HG03521 (cell line): Measurements from ENCODE around the gene RAB25.
"Not testable (repeated sequence)": the region's sequence is repeated elsewhere in the genome, so short reads cannot be mapped to it uniquely, and the experiment has no call there.

Experiments
- ATAC-seq: cut with Tn5 transposase; IDR thresholded peaks from one replicate; pipeline ENCODE4 v1.9.1; 2021; ENCODE audit warnings: mild to moderate bottlenecking, moderate library complexity; ENCODE audit not compliant: unreplicated experiment

Gene RAB25

GRCh38 chr1:156060937-156061636 lies at the start of gene RAB25:
Gene RAB25 (plus strand): TSS chr1:156061160. CDS start chr1:156061401, 241 bp downstream.
- no peak for ATAC-seq

DNA sequence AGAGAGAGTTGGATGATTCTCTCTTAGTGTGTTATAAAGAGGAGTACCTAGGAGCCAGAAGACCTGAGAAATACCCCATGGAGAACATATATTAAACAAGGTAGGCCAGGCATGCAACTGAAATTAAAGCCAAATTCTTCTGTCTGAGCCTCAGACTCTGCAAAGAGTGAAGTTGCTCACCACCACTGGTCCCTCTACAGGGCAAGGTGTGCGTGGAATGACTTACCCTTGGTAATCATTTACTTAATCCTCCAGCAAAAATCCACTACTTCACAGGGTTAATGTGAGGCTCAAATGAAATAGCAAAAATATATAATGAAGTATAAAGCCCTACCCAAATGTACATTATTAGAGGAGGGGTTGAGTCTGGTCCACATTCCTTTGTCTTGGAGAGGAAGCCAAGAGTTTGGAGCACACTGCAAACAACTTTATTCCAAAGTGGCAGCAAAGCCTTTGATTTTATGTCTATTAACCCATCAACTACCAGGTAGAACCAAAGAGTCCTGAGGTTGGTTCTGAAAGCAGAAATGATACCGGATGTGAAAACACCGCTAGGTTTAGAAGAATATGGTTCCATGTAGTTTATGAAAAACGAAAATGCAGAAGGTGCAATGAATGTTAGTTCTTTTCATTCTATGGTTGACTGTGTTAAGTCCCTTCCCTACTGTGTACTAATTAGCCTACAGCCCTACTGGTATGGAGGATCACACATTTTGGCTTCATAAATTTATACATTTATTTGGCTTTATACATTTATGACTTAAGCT lies 48.7 kb upstream of the RAB25 start:
- peak; percentile 59 for ATAC-seq

GRCh38 chr1:156014829-156015228 lies 46.1 kb upstream of the RAB25 start:
- no peak for ATAC-seq

DNA sequence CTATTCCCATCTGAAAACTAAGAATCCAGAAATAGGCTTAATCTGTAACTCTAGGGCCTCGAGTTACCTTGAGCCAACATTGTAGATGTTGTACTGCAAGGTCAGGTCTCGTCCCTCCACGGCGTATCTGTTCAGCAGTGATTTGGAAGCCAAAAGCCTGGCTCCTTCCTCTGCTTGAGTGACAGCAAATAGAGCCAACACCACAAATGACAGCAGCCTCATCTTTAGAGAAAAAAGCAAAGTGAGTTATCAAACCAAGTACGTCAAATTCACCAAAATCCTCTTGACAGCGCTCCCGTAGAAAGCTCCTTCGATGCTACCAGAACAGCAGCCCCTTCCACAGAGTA lies 41.0 kb upstream of the RAB25 start:
- no peak for ATAC-seq

GRCh38 chr1:156020293-156021092 lies 40.5 kb upstream of the RAB25 start, which contains the start of gene SSR2:
Gene SSR2 (minus strand): TSS chr1:156020951. CDS start chr1:156020167, 784 bp downstream.
- ATAC-seq, result peak; percentile 95

- ATAC-seq, result no peak
These were observed 39.9 kb upstream of the RAB25 start for GRCh38 chr1:156021093-156021428.

- ATAC-seq, result no peak
These were observed 39.0 kb upstream of the RAB25 start for GRCh38 chr1:156021954-156022353.

DNA sequence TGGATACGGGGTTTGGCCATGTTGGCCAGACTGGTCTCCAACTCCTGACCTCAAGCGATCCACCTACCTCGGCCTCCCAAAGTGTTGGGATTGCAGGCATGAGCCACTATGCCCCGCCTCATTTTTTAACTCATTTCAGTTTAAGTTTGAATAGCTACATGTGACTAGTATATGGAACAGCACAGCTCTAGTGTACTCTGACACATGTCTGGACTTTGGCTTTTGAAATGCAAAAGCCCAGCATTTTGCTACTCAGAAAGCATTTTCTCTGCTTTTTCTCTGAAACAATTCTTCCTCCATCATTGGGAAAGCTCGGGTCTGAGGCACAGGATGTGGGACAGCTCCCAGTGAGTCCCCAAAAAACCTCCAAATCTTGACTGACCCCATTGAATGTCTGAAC lies 36.2 kb upstream of the RAB25 start:
- ATAC-seq, result no peak

DNA sequence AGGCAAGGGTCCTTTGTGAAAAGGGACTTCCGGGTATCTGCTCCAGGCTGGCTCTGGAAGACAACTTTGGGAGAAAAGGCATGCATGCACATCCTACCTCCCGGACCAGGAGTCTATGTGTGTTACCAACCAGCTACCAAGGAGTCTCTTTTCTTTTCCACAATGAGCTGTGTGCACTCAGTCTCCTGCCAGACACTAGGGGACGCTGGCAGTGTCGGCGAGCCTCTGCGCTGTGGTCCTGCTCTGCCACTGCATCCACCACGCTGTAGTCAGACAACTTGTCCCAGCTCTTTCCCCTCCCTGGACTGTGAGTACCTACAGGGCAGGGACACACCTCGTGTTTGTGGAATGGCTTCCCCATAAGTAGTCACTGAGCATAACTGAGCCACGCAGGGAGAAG lies 35.1 kb upstream of the RAB25 start:
- ATAC-seq, result no peak

DNA sequence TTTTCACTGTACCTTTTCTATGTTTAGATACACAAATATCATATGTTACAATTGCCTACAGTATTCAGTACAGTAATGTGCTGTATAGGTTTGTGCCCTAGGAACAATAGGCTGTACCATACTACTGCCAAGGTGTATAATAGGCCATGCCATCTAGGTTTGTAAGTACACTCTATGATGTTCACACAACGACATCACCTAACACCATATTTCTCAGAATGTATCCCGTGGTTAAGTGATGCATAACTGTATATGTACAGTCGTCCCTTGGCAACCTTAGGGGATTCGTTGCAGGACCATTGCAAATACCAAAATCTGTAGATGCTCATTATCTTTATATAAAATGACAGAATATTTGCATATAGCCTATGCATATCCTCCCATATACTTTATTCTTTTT lies 34.4 kb upstream of the RAB25 start:
- ATAC-seq, result no peak

DNA sequence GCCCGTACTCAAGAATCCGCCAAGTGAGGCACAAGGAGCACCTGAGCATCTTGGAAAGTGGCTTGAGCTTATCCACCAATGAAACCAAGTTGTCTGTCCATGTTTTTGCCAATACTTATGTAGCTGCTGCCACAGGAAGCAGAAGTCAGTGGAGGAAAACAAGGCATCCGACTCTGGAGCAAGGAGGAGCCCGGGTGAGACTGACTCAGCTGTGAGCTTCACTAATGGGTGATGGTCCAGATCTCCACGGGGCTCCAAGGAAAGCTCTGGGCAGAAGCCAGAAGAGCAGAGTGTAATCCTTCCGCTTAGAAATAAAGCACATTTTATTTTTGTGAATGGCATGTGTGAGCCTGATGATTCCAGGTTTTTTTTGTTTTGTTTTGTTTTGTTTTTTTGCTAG lies 27.9 kb upstream of the RAB25 start:
- no peak for ATAC-seq

DNA sequence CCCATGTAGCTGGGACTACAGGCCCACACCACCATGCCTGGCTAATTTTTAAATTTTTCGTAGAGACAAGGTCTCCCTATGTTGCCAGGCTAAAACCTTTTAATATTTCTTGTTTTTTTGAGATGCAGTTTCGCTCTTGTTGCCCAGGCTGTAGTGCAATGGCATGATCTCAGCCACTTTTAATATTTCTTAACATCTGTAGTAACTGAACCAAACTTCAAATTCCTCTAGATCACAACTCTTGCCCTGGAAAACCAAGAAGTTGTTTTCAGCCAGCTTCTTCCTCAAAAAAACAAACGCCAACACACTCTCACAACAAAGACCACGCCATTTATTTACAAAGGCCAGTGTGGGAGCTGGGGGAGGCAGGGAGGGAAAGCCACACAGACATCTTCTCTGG lies 26.0 kb upstream of the RAB25 start:
- not testable (repeated sequence) for ATAC-seq

- ATAC-seq, result no peak
These were observed 18.1 kb upstream of the RAB25 start for GRCh38 chr1:156042828-156043227.

- ATAC-seq, result no peak
These were observed 15.9 kb upstream of the RAB25 start for GRCh38 chr1:156045076-156045475.

- no peak for ATAC-seq
These were observed 12.2 kb upstream of the RAB25 start for GRCh38 chr1:156048663-156049258.

DNA sequence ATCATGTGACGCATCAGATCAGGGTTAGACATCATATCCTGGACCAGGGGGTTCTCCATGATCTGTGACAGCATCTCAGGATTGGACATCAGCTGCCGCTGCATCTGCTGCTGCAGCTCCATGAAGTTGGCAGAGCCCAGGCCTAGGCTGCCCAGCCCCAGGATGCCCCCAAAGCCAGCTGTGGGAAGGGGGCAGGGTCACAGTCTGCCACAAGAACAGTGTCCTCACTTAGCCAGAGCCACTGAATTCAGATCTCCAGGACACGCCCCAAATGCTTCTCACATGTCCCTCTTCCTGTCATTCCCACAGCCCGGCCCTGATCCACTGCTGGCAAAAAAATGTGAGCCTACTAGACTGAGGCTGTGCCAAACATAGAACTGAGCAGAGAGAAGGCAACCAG lies 10.6 kb upstream of the RAB25 start:
- ATAC-seq, result no peak

- ATAC-seq, result no peak
These were observed 9.8 kb upstream of the RAB25 start for GRCh38 chr1:156051011-156051725.

DNA sequence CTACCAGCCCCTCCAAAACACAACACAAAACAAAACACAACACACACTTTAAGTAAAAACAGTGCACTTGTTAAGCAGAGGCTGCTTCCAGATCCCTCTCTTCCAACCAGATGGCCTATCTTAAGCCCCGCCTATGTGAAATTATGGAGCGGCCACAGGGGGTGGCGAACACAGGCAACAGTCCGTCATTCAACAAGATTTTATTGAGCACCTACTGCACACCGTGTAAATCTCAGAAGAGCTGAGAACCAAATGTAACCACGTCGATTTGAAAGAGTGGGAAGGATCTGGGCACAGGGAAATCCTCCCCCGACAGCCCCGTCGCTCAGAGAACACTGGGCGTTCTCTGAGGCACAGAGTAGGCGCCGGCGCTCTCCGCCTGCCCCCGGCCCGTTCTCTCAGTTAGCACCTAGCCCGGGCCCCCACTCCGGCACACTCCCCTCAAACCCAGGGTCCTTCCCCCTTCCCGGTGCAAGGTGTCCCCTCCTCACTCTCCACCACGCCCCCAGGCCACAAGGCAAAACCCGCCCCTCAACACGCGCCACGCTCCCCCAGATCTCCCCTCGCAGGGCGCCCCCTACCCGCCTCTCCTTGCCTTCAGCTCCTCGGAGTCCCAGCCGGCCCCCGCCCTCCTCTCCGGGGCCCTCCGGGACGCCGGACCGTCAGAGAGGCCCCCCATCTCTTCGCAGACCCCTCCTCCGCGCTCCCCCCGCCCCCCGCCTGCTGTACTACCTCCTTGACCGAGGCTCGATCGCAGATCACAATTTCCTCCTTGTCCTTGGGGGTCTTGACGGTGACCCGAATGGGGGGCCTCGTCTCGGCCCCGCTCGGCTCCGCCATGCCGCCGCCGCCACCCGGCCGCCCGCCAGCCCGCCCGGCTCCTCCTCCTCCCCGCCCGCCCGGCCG lies 7.8 kb upstream of the RAB25 start:
- peak; percentile 20 for ATAC-seq

GRCh38 chr1:156053768-156054499 lies 7.0 kb upstream of the RAB25 start, which contains the start of gene UBQLN4:
Gene UBQLN4 (minus strand): TSS chr1:156053798. CDS start chr1:156053701, 97 bp downstream.
- peak; percentile 45 for ATAC-seq
